Measurements from ENCODE around the gene BNC1. TPM values are rescaled to one million over a fixed set of nuclear protein-coding genes. Genes with fewer than 3 reads are reported as not detected.

BNC1 gene
- total and polyA plus RNA-seq, 10 of the 15 experiments (the other 5 are each of a cell fraction or from before 2014, with no cell fraction given): 0.01 TPM; not detected in 9

DNA sequence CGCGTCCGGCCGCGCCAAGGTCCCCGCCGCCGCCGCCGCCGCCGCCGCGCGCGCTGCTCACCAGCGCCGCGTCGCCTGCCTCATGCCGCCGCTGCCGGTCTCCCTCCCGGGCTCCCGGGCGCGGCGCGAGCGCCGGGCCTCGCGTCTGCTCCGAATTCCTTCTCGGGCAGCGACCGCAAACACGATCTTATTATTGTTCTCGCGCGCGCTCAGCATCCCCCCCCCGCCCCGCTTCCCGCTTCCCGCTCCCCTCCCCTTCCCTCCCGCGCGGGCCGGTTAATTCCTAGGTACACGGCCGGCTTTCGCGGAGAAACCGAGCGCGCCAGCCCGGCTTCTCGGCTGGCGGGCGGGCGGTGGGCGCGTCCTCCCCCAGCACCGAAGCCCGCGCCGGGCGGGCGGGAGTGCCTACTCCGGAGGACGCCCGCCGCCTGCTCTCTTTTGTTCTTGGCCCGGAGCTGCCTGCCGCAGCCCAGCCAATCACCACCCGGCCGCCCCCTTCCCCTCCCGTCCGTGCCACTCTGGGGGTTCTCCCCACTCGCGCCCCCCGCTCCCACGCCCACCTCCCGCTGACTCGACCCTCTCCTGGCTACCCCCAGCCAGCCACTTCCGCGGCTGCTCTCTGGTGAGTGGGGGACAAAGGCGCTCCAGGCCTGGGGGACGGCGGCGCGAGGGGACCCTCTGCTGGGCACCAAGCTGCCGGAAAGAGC lies 76.7 kb downstream of the BNC1 start, which contains the start of gene HDGFL3 (continued):
- no peak for TF ChIP-seq CHD2 (IDR thresholded peaks at IDR 0.05; ENCODE audit: borderline replicate concordance, low read depth, low read length)
- TF ChIP-seq IKZF2 (IDR thresholded peaks at IDR 0.05): no peak
- no peak for TF ChIP-seq ZNF217 (IDR thresholded peaks at IDR 0.05)
- TF ChIP-seq BCL11A (IDR thresholded peaks at IDR 0.05; ENCODE audit: low read depth, low read length): no peak
- peak; percentile 29; the same call in 1 of the 2 replicates for TF ChIP-seq GATAD2B (conservative IDR thresholded peaks at IDR 0.05; ENCODE audit: low read depth)
- 0 out of 2 replicates have a peak, but pooled peaks have one; percentile 18 for TF ChIP-seq YY1 (IDR thresholded peaks at IDR 0.05; ENCODE audit: low read depth, low read length)
- TF ChIP-seq TAF1 (IDR thresholded peaks at IDR 0.05; ENCODE audit: borderline replicate concordance, low read depth, low read length): peak; percentile 31; the same call in 1 of the 2 replicates
- TF ChIP-seq RAD21 (IDR thresholded peaks at IDR 0.05; ENCODE audit: insufficient read depth, low read depth, low read length): peak; percentile 53
- TF ChIP-seq BMI1 (IDR thresholded peaks at IDR 0.05; ENCODE audit: borderline replicate concordance): no peak
- no peak for TF ChIP-seq CBFB (IDR thresholded peaks at IDR 0.05; ENCODE audit: low read depth)
- TF ChIP-seq POLR2AphosphoS5 (IDR thresholded peaks at IDR 0.05; ENCODE audit: low read length): peak; percentile 53; the same call in 1 of the 2 replicates
- TF ChIP-seq, protein P1, sequence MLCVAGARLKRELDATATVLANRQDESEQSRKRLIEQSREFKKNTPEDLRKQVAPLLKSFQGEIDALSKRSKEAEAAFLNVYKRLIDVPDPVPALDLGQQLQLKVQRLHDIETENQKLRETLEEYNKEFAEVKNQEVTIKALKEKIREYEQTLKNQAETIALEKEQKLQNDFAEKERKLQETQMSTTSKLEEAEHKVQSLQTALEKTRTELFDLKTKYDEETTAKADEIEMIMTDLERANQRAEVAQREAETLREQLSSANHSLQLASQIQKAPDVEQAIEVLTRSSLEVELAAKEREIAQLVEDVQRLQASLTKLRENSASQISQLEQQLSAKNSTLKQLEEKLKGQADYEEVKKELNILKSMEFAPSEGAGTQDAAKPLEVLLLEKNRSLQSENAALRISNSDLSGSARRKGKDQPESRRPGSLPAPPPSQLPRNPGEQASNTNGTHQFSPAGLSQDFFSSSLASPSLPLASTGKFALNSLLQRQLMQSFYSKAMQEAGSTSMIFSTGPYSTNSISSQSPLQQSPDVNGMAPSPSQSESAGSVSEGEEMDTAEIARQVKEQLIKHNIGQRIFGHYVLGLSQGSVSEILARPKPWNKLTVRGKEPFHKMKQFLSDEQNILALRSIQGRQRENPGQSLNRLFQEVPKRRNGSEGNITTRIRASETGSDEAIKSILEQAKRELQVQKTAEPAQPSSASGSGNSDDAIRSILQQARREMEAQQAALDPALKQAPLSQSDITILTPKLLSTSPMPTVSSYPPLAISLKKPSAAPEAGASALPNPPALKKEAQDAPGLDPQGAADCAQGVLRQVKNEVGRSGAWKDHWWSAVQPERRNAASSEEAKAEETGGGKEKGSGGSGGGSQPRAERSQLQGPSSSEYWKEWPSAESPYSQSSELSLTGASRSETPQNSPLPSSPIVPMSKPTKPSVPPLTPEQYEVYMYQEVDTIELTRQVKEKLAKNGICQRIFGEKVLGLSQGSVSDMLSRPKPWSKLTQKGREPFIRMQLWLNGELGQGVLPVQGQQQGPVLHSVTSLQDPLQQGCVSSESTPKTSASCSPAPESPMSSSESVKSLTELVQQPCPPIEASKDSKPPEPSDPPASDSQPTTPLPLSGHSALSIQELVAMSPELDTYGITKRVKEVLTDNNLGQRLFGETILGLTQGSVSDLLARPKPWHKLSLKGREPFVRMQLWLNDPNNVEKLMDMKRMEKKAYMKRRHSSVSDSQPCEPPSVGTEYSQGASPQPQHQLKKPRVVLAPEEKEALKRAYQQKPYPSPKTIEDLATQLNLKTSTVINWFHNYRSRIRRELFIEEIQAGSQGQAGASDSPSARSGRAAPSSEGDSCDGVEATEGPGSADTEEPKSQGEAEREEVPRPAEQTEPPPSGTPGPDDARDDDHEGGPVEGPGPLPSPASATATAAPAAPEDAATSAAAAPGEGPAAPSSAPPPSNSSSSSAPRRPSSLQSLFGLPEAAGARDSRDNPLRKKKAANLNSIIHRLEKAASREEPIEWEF (IDR thresholded peaks at IDR 0.05; ENCODE audit: insufficient replicate concordance, low read depth, low read length): no peak

Measured in GM12878 (cell line).